Epithelial cell of esophagus (primary cell): Measurements from ENCODE around the gene SIGLEC5.

Experiments used
- DNase-seq: peaks from one replicate; pipeline ENCODE4 v3.0.0; 2010; ENCODE audit warnings: low read depth
- H3K4me3 ChIP-seq: 2 replicates; pipeline ENCODE4 v1.5.1; 2011; ENCODE audit warnings: mild to moderate bottlenecking, low read length, control low read depth
- TF ChIP-seq, protein P1 (sequence below): IDR thresholded peaks from 2 replicates; pipeline ENCODE4 v1.5.1; 2011; ENCODE audit warnings: low read depth, mild to moderate bottlenecking, low read length, control low read depth, inconsistent platforms; ENCODE audit not compliant: insufficient read depth; ENCODE audit errors: missing control alignments

The SIGLEC5 gene

DNA sequence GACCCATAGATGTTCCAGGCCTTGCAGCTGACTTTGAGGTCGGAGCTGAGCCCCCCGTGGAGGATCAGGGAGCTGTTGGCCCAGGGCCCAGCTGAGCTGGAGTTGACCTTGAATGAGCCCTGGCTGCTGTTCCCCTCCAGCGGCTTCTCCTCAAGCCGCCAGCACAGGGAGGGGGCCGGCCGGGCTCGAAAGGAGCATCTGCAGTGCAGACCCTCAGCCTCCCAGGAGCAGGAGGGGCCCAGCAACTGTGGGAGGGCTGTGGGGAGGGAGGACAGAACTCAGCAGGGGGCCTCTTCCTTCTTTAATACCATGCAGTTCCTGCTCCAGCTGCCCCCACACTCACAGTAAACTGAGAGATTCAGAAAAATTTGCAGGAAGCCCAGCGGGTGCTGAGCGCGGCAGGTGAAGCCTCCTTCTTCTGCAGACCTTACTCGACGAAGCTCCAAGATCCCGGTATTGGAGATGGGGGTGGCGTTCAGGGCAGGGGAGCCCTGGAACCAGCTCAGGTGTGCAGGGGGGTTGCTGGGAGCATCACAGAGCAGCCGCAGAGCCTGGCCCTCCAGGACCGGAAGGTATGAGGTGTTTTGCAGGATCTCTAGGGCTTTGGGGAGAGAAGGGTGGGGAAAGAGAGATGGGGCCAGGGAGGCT lies 2.6 kb downstream of the SIGLEC5 start:
- H3K4me3 ChIP-seq, result no peak overlapping the region
- DNase-seq, result no peak

DNA sequence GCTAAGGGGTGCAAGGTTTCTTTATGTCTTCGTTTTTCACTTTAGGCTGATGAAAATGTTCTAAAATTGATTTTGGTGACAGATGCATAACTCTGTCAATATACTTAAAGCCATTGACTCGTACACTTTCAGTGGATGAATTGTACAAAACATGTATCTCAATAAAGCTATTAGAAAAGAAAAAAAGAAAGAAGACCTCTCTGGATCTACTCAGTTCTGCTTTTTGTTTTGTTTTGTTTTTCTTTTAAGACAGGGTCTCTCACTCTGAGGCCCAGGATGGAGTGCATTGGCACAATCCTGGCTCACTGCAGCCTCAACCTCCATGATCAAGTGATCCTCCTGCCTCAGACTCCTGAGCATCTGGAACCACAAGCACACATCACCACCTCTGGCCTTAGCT lies 3.5 kb downstream of the SIGLEC5 start:
- H3K4me3 ChIP-seq, result no peak overlapping the region
- TF ChIP-seq, protein P1, sequence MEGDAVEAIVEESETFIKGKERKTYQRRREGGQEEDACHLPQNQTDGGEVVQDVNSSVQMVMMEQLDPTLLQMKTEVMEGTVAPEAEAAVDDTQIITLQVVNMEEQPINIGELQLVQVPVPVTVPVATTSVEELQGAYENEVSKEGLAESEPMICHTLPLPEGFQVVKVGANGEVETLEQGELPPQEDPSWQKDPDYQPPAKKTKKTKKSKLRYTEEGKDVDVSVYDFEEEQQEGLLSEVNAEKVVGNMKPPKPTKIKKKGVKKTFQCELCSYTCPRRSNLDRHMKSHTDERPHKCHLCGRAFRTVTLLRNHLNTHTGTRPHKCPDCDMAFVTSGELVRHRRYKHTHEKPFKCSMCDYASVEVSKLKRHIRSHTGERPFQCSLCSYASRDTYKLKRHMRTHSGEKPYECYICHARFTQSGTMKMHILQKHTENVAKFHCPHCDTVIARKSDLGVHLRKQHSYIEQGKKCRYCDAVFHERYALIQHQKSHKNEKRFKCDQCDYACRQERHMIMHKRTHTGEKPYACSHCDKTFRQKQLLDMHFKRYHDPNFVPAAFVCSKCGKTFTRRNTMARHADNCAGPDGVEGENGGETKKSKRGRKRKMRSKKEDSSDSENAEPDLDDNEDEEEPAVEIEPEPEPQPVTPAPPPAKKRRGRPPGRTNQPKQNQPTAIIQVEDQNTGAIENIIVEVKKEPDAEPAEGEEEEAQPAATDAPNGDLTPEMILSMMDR, result no peak
- no peak for DNase-seq

More for the DNA sequence above, 2.6 kb downstream of the SIGLEC5 start:
- TF ChIP-seq, protein P1, result no peak

DNA sequence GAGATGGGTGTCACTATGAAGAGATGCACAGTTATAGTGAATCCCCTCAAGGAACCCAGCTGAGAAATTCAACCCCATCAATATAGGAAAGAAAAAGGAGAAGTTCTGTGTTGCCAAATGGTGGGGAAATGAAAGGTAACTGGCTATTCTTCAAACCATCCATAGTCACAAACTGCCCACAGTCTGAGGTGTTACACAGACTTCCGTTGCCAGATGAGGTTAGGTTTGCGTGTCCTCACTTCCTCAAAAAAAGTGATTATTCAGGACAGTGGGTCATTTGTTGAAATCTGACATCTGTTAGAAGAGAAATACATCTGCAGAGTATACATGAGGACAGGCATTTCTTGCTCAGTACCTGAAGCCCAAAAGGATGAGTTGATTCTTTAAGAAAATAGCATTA lies 9.0 kb downstream of the SIGLEC5 start:
- DNase-seq, result no peak
- no peak overlapping the region for H3K4me3 ChIP-seq
- TF ChIP-seq, protein P1, result no peak

- TF ChIP-seq, protein P1, result no peak
- H3K4me3 ChIP-seq, result no peak overlapping the region
These were observed 14.2 kb downstream of the SIGLEC5 start for GRCh38 chr19:51615991-51616390.

DNA sequence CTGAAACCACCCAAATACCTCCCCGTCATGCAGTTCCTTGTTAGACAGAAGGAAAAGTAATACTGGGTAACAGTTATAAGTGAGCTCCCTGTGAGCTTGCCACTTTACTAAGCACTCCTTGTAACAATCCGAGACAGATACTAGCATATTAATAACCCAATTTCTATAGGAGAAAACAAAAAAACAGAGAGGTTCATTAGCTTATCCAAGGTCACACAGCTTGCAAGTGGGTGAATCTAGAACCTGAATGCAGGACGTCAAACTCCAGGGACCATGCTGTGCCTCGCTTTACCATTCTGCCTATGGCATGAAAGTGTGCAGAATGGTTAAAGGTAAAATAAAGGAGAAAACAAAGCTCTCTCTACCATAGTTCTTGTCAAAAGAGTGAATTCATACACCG lies 15.4 kb downstream of the SIGLEC5 start:
- no peak for DNase-seq
- TF ChIP-seq, protein P1, result no peak
- no peak overlapping the region for H3K4me3 ChIP-seq

More at GRCh38 chr19:51615991-51616390, 14.2 kb downstream of the SIGLEC5 start:
- DNase-seq, result peak; percentile 53

DNA sequence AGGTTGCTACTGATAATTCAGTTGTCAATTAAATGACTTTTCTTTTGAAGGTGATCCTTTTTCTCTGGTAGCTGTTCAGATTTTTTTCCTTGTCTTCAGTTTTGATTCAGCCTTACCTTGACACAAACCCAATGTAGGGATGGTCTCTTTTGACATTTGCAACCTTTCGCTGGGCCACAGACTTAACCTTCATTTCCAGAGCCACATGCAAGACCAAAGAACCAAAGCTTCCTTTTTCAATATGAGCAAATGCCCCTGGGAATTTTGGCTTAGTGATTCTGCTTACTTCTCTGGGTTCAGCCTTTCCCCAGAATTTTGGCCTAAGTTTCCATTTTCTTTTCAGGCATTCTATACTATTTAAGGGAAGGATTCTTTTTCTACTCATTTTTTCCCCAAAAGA lies 19.6 kb downstream of the SIGLEC5 start:
- TF ChIP-seq, protein P1, result no peak
- DNase-seq, result no peak
- H3K4me3 ChIP-seq, result no peak overlapping the region
